Tibial nerve (tissue), 4 donors: Measurements from ENCODE around the gene POLA1.

Experiments used
- EP300 ChIP-seq, 2 donors: sonication (generic); formaldehyde crosslinking; IDR thresholded peaks; one replicate each; pipeline ENCODE4 v1.6.1; 2017; ENCODE audit warnings: antibody characterized with exemption in 2 of 2, mild to moderate bottlenecking in 1 of 2
- POLR2A ChIP-seq, 2 donors: fragments of 450-650 bp; IDR thresholded peaks; one replicate each; pipeline ENCODE4 v1.6.1; 2017; ENCODE audit warnings: antibody characterized with exemption in 2 of 2, mild to moderate bottlenecking in 2 of 2, moderate library complexity in 2 of 2
- TF ChIP-seq, protein P1 (sequence below), 5 experiments: fragments of 200-600 bp in 3 of 5; fragments of 450-650 bp in 2 of 5; sonication (generic) in 3 of 5; IDR thresholded peaks; one replicate each; pipeline ENCODE4 v1.5.1; 2016 to 2019; ENCODE audit warnings: antibody characterized with exemption in 5 of 5, mild to moderate bottlenecking in 3 of 5, moderate library complexity in 2 of 5

DNA sequence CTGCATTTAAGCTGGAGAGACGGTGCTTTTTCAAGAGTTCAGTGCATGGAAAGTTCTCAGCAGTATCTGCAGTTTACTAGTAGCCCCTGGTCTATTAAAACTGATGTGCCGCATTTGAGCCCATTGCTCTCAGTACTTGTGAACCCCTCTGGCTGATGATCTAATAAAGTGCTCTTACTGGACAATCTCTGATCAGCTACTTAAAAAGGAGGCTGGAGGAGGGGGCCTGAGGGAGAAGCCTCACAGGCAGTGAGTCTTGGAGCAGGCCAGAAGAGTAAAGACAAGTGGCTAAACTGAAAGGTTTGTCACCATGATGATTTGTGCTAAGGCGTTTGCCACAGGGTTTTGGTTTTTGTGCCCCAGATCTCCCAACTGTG is 183.6 kb downstream of the POLA1 start:
- TF ChIP-seq POLR2A (IDR thresholded peaks at IDR 0.05) (no peak), EP300 (IDR thresholded peaks at IDR 0.05) (no peak)
- TF ChIP-seq, protein P1, sequence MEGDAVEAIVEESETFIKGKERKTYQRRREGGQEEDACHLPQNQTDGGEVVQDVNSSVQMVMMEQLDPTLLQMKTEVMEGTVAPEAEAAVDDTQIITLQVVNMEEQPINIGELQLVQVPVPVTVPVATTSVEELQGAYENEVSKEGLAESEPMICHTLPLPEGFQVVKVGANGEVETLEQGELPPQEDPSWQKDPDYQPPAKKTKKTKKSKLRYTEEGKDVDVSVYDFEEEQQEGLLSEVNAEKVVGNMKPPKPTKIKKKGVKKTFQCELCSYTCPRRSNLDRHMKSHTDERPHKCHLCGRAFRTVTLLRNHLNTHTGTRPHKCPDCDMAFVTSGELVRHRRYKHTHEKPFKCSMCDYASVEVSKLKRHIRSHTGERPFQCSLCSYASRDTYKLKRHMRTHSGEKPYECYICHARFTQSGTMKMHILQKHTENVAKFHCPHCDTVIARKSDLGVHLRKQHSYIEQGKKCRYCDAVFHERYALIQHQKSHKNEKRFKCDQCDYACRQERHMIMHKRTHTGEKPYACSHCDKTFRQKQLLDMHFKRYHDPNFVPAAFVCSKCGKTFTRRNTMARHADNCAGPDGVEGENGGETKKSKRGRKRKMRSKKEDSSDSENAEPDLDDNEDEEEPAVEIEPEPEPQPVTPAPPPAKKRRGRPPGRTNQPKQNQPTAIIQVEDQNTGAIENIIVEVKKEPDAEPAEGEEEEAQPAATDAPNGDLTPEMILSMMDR (IDR thresholded peaks at IDR 0.05) = no peak
